G401 (cell line): ENCODE data around the gene FBXO47. TPM values are rescaled to one million over a fixed set of nuclear protein-coding genes. Genes with fewer than 3 reads are reported as not detected.
"Not testable (repeated sequence)": the region's sequence is repeated elsewhere in the genome, so short reads cannot be mapped to it uniquely, and the experiment has no call there.

Experiments used
- DNase-seq: peaks from one replicate; pipeline ENCODE4 v3.0.0-alpha.2; 2015; ENCODE audit warnings: low spot score
- in situ Hi-C: cut with HindIII; loops from 2 replicates; pipeline ENCODE4 v1.10.0; 2016; ENCODE audit warnings: low sequenced_read_pairs, mixed read lengths
- total RNA-seq: library from RNA; depleted of rRNA; stranded (reverse); fragments of >200 nt; shearing (Covaris generic); gene quantifications from 2 replicates; pipeline ENCODE4 v1.2.3, GENCODE V29; 2014

Gene FBXO47
- total RNA-seq, 1 experiment from 2014 or later, result not detected

GRCh38 chr17:38930782-38931181 lies 36.4 kb downstream of the FBXO47 start:
- DNase-seq, in situ Hi-C loops: not testable (repeated sequence)

- peak; percentile 47 for DNase-seq
- in situ Hi-C loops, result no loop called here
These were observed 40.7 kb downstream of the FBXO47 start for GRCh38 chr17:38926293-38927070.

- in situ Hi-C loops, result no loop called here
- peak; percentile 95 for DNase-seq
These were observed 41.8 kb downstream of the FBXO47 start, which contains the start of gene LASP1NB for GRCh38 chr17:38925263-38925995. Gene LASP1NB, plus strand, starts transcription at chr17:38925614.

GRCh38 chr17:38922538-38923297 lies 44.5 kb downstream of the FBXO47 start:
- in situ Hi-C loops, result no loop called here
- peak; percentile 89 for DNase-seq

- DNase-seq, result no peak
- in situ Hi-C loops, result no loop called here
These were observed 45.3 kb downstream of the FBXO47 start for GRCh38 chr17:38921756-38922411.

- in situ Hi-C loops, result no loop called here
- no peak for DNase-seq
These were observed 46.6 kb downstream of the FBXO47 start for GRCh38 chr17:38920374-38921291.

GRCh38 chr17:38919316-38920078 lies 47.7 kb downstream of the FBXO47 start:
- no peak for DNase-seq
- in situ Hi-C loops, result no loop called here

- DNase-seq, result no peak
- in situ Hi-C loops, result no loop called here
These were observed 48.3 kb downstream of the FBXO47 start for GRCh38 chr17:38918916-38919315.

- no peak for DNase-seq
- in situ Hi-C loops, result no loop called here
These were observed 48.9 kb downstream of the FBXO47 start for GRCh38 chr17:38918129-38918913.

- in situ Hi-C loops, result no loop called here
- no peak for DNase-seq
These were observed 49.9 kb downstream of the FBXO47 start for GRCh38 chr17:38917259-38917658.

- no peak for DNase-seq
- in situ Hi-C loops, result no loop called here
These were observed 50.4 kb downstream of the FBXO47 start for GRCh38 chr17:38916771-38917170.

GRCh38 chr17:38915639-38915995 lies 51.6 kb downstream of the FBXO47 start:
- in situ Hi-C loops, result no loop called here

GRCh38 chr17:38914741-38915638 lies 52.2 kb downstream of the FBXO47 start:
- DNase-seq, result no peak

More at GRCh38 chr17:38915639-38915995, 51.6 kb downstream of the FBXO47 start:
- DNase-seq, result no peak

GRCh38 chr17:38912221-38912813 lies 54.9 kb downstream of the FBXO47 start:
- DNase-seq, result peak; percentile 70

More at GRCh38 chr17:38914741-38915638, 52.2 kb downstream of the FBXO47 start:
- in situ Hi-C loops, result no loop called here

GRCh38 chr17:38911731-38912081 lies 55.5 kb downstream of the FBXO47 start:
- DNase-seq, in situ Hi-C loops: not testable (repeated sequence)

More at GRCh38 chr17:38912221-38912813, 54.9 kb downstream of the FBXO47 start:
- in situ Hi-C loops, result no loop called here
